ENCODE results near the gene TMEM120B. TPM values are rescaled to one million over a fixed set of nuclear protein-coding genes. Genes with fewer than 3 reads are reported as not detected.

TMEM120B gene
- total and polyA plus RNA-seq, 8 donors = 8.5 to 17.7 (median 12.0) TPM

DNA sequence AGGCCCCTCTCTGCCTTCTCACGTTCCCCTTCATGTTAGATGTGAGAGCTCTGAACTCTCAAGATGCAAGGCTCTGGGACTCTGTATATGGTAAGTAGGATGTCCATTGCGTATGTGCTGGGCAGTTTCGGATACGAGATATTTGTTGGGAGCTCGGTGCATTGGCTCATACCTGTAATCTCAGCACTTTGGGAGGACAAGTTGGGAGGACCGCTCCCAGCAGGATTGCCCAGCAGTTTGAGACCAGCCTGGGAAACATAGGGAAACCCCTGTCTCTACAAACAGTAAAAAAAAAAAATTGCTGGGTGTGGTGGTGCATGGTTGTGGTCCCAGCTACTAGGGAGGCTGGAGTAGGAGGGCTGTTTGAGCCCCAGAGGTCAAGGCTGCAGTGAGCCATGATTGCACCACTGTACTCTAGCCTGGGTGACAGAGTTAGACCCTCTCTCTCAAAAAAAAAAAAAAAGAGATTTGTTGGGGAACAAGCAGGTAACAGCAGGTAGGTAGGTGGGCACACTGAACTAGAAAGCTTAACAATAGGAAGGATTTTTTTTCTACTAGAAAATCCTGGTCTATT is 3.4 kb downstream of the TMEM120B start:
- no peak for ATAC-seq
- no peak overlapping the region for H3K27ac ChIP-seq
- no peaks in the 10 kb centered on the region for H3K9me3 ChIP-seq
- intact Hi-C loops (cut with DNase I) = no loop called here
- H3K36me3 ChIP-seq = no peaks in the 10 kb centered on the region
- no peak overlapping the region for H3K4me3 ChIP-seq
- H3K4me1 ChIP-seq = peaks cover 8 to 28% of the 10 kb centered on the region in 2 donors
- TF ChIP-seq, protein P1, sequence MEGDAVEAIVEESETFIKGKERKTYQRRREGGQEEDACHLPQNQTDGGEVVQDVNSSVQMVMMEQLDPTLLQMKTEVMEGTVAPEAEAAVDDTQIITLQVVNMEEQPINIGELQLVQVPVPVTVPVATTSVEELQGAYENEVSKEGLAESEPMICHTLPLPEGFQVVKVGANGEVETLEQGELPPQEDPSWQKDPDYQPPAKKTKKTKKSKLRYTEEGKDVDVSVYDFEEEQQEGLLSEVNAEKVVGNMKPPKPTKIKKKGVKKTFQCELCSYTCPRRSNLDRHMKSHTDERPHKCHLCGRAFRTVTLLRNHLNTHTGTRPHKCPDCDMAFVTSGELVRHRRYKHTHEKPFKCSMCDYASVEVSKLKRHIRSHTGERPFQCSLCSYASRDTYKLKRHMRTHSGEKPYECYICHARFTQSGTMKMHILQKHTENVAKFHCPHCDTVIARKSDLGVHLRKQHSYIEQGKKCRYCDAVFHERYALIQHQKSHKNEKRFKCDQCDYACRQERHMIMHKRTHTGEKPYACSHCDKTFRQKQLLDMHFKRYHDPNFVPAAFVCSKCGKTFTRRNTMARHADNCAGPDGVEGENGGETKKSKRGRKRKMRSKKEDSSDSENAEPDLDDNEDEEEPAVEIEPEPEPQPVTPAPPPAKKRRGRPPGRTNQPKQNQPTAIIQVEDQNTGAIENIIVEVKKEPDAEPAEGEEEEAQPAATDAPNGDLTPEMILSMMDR (IDR thresholded peaks at IDR 0.05) = no peak
- no peak for DNase-seq
- H3K27me3 ChIP-seq = no peaks in the 10 kb centered on the region

DNA sequence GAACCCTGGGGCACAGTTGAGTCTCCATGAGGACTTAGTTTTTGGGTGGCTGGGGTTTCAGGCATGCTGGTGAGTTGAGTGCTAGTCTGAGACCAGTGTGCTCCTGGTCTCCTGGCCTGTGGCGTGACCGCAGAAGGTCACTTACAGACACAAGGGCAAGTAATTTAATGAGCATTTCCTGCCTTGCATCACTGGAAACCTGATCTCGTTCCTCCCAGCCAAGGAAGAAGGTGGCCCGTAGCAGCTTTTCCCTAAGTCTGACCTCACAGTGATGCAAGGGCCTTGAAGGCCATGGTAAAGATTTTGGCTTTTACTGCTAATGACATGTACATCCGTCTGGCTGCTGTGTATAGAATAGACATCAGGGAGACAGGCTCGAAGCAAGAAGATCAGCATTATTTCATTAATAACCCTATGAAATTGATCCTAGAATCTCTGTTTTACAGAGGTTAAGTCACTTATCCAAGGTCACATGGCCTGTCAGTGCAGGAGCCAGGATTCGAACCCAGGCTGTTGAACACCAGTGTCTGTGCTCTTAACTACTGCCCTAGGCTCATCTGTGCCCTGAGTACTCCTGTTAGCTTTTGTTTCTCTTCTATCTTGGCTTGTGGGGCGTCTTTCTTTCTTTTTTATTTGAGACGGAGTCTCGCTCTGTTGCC is 4.6 kb downstream of the TMEM120B start:
- no peaks in the 10 kb centered on the region for H3K27me3 ChIP-seq
- ATAC-seq = no peak
- intact Hi-C loops (cut with DNase I) = no loop called here
- H3K4me1 ChIP-seq = peaks cover 8 to 17% of the 10 kb centered on the region in 2 donors
- TF ChIP-seq, protein P1 (IDR thresholded peaks at IDR 0.05) = no peak
- no peak overlapping the region for H3K27ac ChIP-seq
- H3K9me3 ChIP-seq = no peaks in the 10 kb centered on the region
- DNase-seq = no peak
- no peaks in the 10 kb centered on the region for H3K36me3 ChIP-seq
- H3K4me3 ChIP-seq = no peak overlapping the region

DNA sequence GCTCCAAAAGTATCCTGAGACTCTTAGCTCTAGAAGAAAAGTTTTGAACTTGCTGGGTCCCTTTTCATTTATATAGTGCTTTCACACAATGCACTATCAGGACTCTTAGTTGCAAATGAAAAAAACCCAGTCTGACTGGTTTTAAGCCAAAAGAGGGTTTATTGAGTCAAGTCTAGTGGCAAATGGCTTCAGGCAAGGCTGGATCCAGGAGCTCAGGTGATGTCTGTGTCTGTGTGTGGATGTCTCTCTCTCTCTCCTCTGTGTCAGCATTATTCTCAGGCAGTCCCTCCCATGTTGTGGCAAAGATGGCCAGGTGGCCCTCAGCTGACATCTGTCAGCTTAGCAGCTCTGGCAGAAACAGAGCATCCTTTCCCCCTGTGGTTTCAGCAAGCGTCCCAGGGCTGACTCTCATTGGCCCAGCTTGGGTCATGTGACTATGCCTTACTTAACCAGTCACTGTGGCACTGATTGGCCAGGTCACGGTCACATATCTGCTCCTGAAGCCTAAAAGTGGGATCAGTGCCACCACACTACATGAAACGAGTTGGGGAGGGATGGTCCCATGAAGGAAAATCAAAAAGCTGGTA is 6.2 kb downstream of the TMEM120B start:
- intact Hi-C loops (cut with DNase I) = no loop called here
- TF ChIP-seq, protein P1 (IDR thresholded peaks at IDR 0.05) = no peak
- Histone ChIP-seq H3K36me3 (no peaks in the 10 kb centered on the region), H3K4me1 (peaks cover 0 to 8% of the 10 kb centered on the region in 2 donors), H3K9me3 (no peaks in the 10 kb centered on the region), H3K4me3 (no peak overlapping the region), H3K27me3 (no peaks in the 10 kb centered on the region), H3K27ac (no peak overlapping the region)
- DNase-seq (no peak), ATAC-seq (no peak)

DNA sequence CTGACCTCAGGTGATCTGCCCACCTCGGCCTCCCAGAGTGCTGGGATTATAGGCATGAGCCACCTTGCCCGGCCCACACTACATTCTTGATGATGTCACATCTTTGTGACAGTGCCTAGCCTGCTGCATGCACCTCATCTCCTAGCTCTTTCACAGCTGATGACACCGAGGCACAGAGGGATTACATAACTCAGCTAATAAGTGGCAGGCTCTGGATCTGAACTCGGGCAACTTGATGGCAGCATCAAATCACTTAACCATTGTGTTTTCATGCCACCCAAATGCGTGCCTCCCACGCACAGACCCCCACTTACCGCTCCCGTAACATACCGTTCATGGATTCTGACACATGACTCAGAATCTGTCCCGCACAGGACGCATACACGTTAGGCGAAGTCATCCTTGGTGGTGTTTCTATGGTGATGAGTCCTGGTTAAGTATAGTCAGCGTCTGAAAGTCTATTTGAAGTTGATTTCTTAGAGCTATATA is 7.4 kb downstream of the TMEM120B start:
- H3K27me3 ChIP-seq = no peaks in the 10 kb centered on the region
- intact Hi-C loops (cut with DNase I) = no loop called here
- no peaks in the 10 kb centered on the region for H3K9me3 ChIP-seq
- ATAC-seq (peak; percentile 18), DNase-seq (no peak)
- H3K4me3 ChIP-seq = no peak overlapping the region
- H3K36me3 ChIP-seq = no peaks in the 10 kb centered on the region
- no peak overlapping the region for H3K27ac ChIP-seq
- H3K4me1 ChIP-seq = peaks cover 0 to 3% of the 10 kb centered on the region in 2 donors
- TF ChIP-seq, protein P1 (IDR thresholded peaks at IDR 0.05) = no peak

DNA sequence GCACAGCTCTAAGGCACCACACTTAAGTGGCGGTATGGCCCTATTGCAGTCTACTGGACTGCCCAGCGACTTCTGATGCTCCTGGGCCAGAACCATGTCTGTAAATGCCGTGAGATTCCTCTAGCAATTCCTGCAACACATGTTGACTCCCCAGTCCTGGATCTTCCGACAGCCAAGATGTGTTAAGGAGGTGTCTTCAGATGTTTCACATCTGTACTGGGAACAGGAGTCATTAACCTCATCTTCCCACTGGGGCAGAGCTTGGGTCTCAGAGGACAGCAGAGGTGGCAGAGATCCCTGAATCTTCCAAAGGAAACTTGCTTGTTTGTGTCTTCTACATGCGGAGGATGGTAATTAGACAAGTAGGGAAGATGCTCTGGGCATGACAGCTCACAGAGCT is 8.2 kb downstream of the TMEM120B start:
- TF ChIP-seq, protein P1 (IDR thresholded peaks at IDR 0.05) = no peak
- peaks cover 0 to 3% of the 10 kb centered on the region in 2 donors for H3K4me1 ChIP-seq
- H3K27ac ChIP-seq = no peak overlapping the region
- no peak overlapping the region for H3K4me3 ChIP-seq
- intact Hi-C loops (cut with DNase I) = no loop called here
- DNase-seq (no peak), ATAC-seq (no peak)
- no peaks in the 10 kb centered on the region for H3K9me3 ChIP-seq
- H3K36me3 ChIP-seq = no peaks in the 10 kb centered on the region
- no peaks in the 10 kb centered on the region for H3K27me3 ChIP-seq
